Cardiac muscle cell (in vitro differentiated cells and primary cell): ENCODE results near the gene CAPZA3. TPM values are rescaled to one million over a fixed set of nuclear protein-coding genes. Genes with fewer than 3 reads are reported as not detected.
A peak's percentile ranks its signal among the peaks of the same experiment; 100 is the strongest.

ENCODE experiments used
- DNase-seq, 2 donors: peaks; one replicate each; pipeline versions ENCODE4 v3.0.0 to v3.0.0-alpha.2; 2010 to 2017; ENCODE audit warnings: low read depth in 1 of 2, low spot score in 1 of 2
- H3K27ac ChIP-seq: fragments of 200-600 bp; sonication (generic); 2 replicates; pipeline ENCODE4 v1.5.1; 2016
- H3K27me3 ChIP-seq: fragments of 200-600 bp; sonication (generic); 2 replicates; pipeline ENCODE4 v1.6.0; 2016; ENCODE audit warnings: control low read depth
- H3K36me3 ChIP-seq: fragments of 200-600 bp; sonication (generic); 2 replicates; pipeline ENCODE4 v1.5.1; 2016; ENCODE audit warnings: control low read depth
- H3K4me1 ChIP-seq: fragments of 200-600 bp; sonication (generic); 2 replicates; pipeline ENCODE4 v1.8.1; 2017; ENCODE audit warnings: low read depth, mild to moderate bottlenecking, mixed run types
- H3K4me3 ChIP-seq: fragments of 200-600 bp; sonication (generic); 2 replicates; pipeline ENCODE4 v1.5.1; 2016; ENCODE audit warnings: mild to moderate bottlenecking
- H3K9me3 ChIP-seq: fragments of 200-600 bp; sonication (generic); 2 replicates; pipeline ENCODE4 v1.5.1; 2017; ENCODE audit warnings: low read depth, mild to moderate bottlenecking, control low read depth
- polyA plus RNA-seq: library from polyadenylated mRNA; unstranded; fragments of >200 nt; fragmentation: Nextera tagmentation; extraction: Ambion mirVana; gene quantifications from 2 replicates; pipeline ENCODE4 v1.2.1, GENCODE V29; 2016
- total RNA-seq: library from RNA; depleted of rRNA; stranded (reverse); fragments of >200 nt; gene quantifications from 2 replicates; pipeline ENCODE4 v1.2.3, GENCODE V29; 2016
- TF ChIP-seq, protein P1 (sequence below): IDR thresholded peaks from 2 replicates; pipeline ENCODE4 v1.5.1; 2012; ENCODE audit warnings: low read depth, mild to moderate bottlenecking, low read length

CAPZA3 gene
- total and polyA plus RNA-seq, 2 experiments from 2014 or later = not detected

DNA sequence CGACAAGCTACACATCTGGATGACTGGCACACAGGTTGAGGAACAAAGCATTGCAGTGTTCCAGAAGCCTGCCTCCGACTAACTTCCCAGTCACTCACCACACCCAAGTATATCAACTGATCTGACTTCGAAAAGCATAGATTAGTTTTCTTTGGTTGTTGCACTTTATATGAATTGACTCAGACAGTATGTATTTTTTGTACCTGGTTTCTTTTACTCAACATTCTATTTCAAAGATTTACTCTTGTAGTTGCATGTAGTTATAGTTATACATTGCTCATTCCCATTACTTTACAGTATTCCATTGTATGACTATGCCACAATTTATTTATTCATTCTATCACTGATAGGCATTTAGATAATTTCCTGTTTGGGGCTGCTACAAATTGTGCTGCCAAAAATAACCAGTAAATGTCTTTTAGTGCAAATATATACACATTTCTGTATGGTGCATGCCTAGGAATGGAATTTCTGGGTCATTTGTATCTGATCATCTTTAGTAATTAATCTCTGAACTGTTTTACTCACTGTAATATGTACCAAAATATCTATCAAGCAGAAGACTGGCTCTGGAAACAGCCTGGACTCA, 17.9 kb upstream of the CAPZA3 start:
- Histone ChIP-seq H3K9me3 (no peaks in the 10 kb centered on the region), H3K36me3 (no peaks in the 10 kb centered on the region), H3K27ac (no peak overlapping the region), H3K4me1 (no peaks in the 10 kb centered on the region), H3K4me3 (no peak overlapping the region), H3K27me3 (no peaks in the 10 kb centered on the region)
- DNase-seq = no peak
- TF ChIP-seq, protein P1, sequence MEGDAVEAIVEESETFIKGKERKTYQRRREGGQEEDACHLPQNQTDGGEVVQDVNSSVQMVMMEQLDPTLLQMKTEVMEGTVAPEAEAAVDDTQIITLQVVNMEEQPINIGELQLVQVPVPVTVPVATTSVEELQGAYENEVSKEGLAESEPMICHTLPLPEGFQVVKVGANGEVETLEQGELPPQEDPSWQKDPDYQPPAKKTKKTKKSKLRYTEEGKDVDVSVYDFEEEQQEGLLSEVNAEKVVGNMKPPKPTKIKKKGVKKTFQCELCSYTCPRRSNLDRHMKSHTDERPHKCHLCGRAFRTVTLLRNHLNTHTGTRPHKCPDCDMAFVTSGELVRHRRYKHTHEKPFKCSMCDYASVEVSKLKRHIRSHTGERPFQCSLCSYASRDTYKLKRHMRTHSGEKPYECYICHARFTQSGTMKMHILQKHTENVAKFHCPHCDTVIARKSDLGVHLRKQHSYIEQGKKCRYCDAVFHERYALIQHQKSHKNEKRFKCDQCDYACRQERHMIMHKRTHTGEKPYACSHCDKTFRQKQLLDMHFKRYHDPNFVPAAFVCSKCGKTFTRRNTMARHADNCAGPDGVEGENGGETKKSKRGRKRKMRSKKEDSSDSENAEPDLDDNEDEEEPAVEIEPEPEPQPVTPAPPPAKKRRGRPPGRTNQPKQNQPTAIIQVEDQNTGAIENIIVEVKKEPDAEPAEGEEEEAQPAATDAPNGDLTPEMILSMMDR = no peak

DNA sequence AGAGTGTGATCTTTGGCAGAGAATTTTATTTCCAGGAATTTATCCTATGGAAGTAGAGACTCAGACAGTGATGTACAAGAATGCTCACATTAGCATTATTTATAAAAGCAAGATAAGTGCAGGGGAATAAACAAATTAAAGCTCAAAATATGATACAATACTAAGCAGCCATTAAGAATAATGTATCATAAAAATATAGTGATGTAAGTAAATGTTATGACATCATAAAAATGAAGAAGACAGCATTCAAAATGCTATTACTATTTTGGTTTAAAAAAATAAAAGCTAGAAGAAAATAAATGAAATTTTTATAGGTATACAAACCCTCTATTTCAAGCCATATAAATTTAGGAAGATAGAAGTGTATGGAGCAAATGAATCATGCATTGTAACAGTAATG, 17.2 kb upstream of the CAPZA3 start:
- Histone ChIP-seq H3K27me3 (no peaks in the 10 kb centered on the region), H3K9me3 (no peaks in the 10 kb centered on the region), H3K27ac (no peak overlapping the region), H3K36me3 (no peaks in the 10 kb centered on the region), H3K4me3 (no peak overlapping the region), H3K4me1 (no peaks in the 10 kb centered on the region)
- TF ChIP-seq, protein P1 = no peak
- DNase-seq = no peak

DNA sequence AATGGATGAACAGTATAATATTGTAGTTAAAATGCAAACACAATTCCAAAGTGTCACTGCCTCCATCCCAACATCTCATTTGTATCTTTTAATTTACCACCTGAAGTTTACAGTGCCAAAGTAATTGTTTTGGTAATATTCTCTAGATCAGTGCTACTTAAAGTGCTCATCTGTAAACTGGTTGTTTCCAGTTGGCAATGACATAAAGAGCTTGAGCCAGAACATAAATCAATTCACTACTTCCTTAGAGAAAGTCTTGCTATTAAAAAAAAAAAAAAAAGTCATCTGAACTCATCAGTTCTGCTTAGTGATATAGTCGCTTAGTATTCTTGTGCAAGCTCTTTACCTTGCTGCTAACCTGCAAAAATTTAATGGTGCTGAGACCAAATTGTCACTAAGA, 16.5 kb upstream of the CAPZA3 start:
- Histone ChIP-seq H3K27me3 (no peaks in the 10 kb centered on the region), H3K4me3 (no peak overlapping the region), H3K27ac (no peak overlapping the region), H3K36me3 (no peaks in the 10 kb centered on the region), H3K9me3 (no peaks in the 10 kb centered on the region), H3K4me1 (no peaks in the 10 kb centered on the region)
- DNase-seq = no peak
- TF ChIP-seq, protein P1 = no peak

DNA sequence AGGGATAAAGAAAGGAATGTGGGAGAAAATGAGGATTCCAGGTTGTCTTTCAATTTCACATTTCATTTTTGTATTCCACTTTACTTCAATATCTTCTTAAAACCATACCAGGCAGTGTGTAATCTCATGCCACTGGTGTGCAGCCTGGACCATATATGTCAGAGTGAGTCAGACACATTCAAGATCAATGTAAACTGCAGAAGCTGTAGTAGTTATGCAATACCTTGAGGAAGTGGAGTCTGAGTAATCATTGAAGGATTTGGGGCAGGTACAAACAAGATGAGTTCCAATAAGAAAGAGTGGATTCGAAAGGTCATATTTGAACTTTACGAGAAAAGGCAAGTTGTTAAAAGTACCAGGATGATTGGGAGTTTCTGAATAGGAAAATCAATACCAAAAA, 14.2 kb upstream of the CAPZA3 start:
- no peaks in the 10 kb centered on the region for H3K27me3 ChIP-seq
- peak in 1 of 2 donors; percentile 66 for DNase-seq
- no peaks in the 10 kb centered on the region for H3K9me3 ChIP-seq
- no peak overlapping the region for H3K4me3 ChIP-seq
- no peaks in the 10 kb centered on the region for H3K4me1 ChIP-seq
- TF ChIP-seq, protein P1 = no peak
- no peak overlapping the region for H3K27ac ChIP-seq
- H3K36me3 ChIP-seq = no peaks in the 10 kb centered on the region

DNA sequence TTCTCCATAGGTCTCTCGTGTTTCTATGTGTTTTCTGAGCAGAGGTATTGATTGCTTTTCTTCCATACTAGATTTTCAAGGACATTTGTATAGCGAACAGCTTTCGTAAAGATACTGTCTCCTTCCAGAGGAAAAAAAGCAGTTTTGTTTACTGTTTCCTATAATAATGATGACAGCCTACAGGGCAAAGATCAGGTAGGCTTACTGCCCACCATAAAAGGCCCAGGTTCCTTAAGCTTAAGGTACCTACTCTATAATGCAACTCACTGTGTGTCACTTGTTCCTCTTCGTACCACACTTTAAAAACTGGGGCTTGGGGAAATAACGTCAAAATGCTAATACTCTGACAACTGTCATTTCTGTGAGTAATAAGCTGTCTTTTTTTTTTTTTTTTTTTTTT, 6.8 kb upstream of the CAPZA3 start:
- Histone ChIP-seq H3K4me3 (no peak overlapping the region), H3K27me3 (no peaks in the 10 kb centered on the region), H3K4me1 (no peaks in the 10 kb centered on the region), H3K36me3 (no peaks in the 10 kb centered on the region), H3K27ac (no peak overlapping the region), H3K9me3 (no peaks in the 10 kb centered on the region)
- TF ChIP-seq, protein P1 = no peak
- no peak for DNase-seq
